ENCODE data around the gene MEGF9.

Gene MEGF9

GRCh38 chr9:120702075-120702474 lies 12.2 kb downstream of the MEGF9 start:
- no peak for DNase-seq (ENCODE audit: low read depth)

GRCh38 chr9:120701248-120701647 lies 13.0 kb downstream of the MEGF9 start:
- DNase-seq (ENCODE audit: low read depth), result no peak

DNA sequence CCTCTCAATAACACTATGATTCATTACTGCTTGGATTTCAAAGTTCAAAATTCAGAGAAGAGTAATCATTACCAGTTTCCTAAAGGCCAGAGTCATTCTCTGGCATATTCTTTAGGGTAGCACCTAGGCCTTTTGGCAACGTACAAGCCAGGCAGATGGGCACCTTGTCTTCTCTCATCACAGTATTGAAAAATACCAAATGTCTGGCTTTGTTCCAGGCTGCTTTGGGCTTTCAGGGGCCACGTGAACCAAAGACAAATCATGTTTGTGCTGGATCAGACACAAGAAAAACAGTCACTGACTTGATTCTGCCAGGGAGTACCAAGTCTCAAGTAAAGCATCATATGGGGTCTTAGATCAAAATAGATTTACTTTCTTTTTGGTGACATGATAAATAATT lies 15.5 kb downstream of the MEGF9 start:
- no peak for DNase-seq (ENCODE audit: low read depth)

GRCh38 chr9:120697448-120697847 lies 16.8 kb downstream of the MEGF9 start:
- DNase-seq (ENCODE audit: low read depth), result no peak

GRCh38 chr9:120696551-120697230 lies 17.6 kb downstream of the MEGF9 start:
- DNase-seq (ENCODE audit: low read depth), result no peak

DNA sequence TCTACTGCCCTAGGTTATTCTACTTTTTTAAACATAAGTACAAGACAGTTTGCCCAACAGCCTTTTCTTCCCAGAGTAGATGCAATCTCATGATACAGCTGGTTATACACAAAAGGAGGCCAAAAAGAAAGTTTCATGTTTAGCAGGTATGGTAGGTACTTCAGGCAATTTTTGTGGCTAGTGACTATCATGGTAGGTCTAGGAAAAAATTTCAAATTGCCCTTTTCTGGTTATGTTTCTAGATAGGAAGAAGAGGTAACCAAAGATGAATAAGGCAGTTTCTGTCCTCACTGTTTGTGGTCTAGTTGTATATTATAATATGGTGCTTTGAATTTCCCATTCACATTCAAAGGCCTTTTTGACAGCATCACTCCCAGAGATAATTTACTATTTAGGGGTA lies 19.7 kb downstream of the MEGF9 start:
- DNase-seq (ENCODE audit: low read depth), result no peak

DNA sequence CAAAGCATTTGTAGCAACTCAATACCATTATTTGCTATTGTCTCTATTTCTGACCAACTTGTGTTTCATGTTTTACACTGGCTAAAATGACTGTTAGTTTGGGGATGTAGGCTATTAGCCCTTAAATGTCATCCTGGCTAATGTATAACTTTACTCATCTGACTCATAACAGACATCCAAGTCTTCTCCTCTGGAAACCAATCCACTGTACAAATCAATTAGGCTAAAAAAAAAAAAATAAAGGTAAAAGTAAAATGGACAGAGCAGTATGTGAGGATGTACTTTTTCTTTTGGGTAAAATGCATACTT lies 20.6 kb downstream of the MEGF9 start:
- DNase-seq (ENCODE audit: low read depth), result no peak

- no peak for DNase-seq (ENCODE audit: low read depth)
Observed at GRCh38 chr9:120692901-120693699, 21.2 kb downstream of the MEGF9 start.

GRCh38 chr9:120690372-120690771 lies 23.9 kb downstream of the MEGF9 start:
- DNase-seq (ENCODE audit: low read depth), result no peak

- no peak for DNase-seq (ENCODE audit: low read depth)
Observed at GRCh38 chr9:120689860-120690259, 24.4 kb downstream of the MEGF9 start.

- DNase-seq (ENCODE audit: low read depth), result no peak
Observed at GRCh38 chr9:120688758-120689157, 25.5 kb downstream of the MEGF9 start.

GRCh38 chr9:120683150-120683549 lies 31.1 kb downstream of the MEGF9 start:
- no peak for DNase-seq (ENCODE audit: low read depth)

DNA sequence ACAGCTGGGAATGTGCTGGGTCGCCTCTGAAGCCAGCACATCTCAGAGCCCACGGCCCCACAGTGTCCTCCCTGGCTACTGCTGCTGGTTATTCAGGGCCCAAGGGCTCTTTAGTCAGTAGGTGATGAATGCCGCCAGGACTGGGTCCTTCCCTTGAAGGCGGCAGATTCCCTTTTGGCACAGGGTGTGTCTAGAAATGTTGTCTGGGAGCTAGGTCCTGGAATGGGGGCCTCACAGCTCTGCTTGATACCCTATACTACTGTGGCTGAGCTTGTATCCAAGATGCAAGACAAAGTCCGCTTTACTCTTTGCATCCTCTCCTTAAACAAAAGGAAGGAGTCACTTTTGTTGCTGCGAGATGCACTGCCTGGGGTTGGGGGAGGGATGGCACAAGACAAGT lies 33.1 kb downstream of the MEGF9 start:
- no peak for DNase-seq (ENCODE audit: low read depth)

DNA sequence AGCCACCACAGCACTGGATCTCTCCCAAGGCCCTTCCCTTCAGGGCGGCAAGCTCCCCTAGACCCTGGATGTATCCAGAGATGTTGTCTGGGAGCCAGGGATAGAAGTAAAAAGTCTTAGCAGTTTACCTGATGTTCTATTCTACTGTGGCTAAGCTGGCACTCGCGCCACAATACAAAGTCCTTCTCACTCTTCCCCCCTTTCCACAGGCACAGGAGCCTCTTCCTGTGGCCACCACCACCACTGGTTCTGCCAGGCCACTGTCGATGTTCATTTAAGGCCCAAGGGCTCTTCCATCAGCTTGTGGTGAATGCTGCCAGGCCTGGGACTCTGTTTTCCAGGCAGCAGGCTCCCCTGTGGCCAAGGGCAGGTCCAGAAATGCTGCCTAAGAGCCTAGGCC lies 33.7 kb downstream of the MEGF9 start:
- DNase-seq (ENCODE audit: low read depth), result no peak

DNA sequence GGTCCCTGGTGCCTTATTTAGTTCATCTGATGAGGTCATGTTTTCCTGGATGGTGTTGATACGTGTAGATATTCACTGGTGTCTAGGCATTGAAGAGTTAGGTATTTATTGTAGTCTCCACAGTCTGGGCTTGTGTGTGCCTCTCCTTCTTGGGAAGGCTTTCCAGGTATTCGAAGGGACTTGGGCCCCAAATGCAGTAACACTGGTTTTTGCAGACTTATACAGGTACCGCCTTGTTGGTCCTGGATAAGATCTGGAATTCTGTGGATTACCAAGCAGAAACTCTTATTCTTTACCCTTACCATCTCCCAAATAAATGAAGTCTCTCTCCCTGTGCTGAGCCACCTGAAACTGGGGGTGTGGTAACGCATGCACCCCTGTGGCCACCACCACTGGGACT lies 34.1 kb downstream of the MEGF9 start:
- DNase-seq (ENCODE audit: low read depth), result no peak

- DNase-seq (ENCODE audit: low read depth), result no peak
Observed at GRCh38 chr9:120677965-120678364, 36.3 kb downstream of the MEGF9 start.

GRCh38 chr9:120676767-120677402 lies 37.4 kb downstream of the MEGF9 start:
- DNase-seq (ENCODE audit: low read depth), result no peak

GRCh38 chr9:120668399-120668798 lies 45.9 kb downstream of the MEGF9 start:
- DNase-seq (ENCODE audit: low read depth), result no peak

GRCh38 chr9:120663950-120664349 lies 50.3 kb downstream of the MEGF9 start:
- DNase-seq (ENCODE audit: low read depth), result no peak

DNA sequence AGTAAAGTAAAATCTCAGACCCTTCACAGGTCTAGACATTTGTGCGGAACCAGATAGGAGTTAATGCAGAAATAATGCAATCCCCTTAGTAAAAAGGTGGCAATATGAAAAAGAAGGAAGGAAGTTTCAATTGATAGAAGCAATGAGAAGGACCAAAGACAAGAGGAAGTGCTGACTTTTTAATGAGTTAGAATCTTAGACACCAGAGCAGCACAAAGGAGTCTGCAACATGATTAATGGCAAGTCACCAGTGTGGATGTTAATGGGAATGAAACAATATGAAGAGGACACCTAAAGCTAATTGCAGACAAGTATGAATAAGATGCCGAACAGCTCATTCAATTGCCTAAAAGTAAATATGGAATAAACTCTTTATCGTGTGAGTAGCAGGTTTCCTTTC lies 50.9 kb downstream of the MEGF9 start:
- DNase-seq (ENCODE audit: low read depth), result no peak

DNA sequence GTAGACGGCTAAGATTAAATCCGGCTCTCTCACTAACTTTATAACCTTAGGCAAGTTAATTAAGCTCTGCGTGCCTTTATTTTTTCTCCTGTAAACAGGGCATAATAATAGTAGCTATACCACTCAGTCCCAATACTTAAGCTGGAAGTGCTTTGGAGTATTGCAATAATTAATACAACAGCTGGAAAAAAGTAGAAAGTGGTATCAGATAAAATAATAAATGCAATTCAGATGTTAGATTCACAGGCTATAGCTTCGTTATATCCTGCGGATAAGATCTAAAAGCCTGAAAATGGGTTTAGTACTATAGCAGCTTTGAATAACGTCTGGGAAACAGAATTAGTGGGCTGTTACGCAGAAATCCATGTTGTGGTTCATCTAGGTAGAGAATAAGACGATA lies 51.8 kb downstream of the MEGF9 start:
- no peak for DNase-seq (ENCODE audit: low read depth)

DNA sequence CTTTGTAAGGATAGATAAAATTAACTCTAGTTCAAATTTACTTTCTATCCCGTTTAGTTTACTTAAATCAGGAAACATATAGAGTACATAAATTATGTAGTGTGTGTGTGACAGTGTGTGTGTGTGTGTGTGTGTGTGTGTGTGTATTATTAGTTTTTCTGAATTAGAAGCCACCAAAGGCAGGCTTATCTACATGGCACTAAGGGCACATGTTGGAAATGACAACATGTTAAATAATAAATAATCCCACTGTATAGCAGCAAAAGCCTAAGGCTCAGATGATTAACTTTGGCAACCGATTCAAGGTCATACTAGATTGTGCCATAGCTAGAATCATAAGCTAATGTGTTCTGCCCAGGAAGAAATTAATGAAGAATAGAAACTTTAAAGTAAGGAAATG lies 54.6 kb downstream of the MEGF9 start:
- no peak for DNase-seq (ENCODE audit: low read depth)

GRCh38 chr9:120659209-120659608 lies 55.1 kb downstream of the MEGF9 start:
- DNase-seq (ENCODE audit: low read depth), result no peak
